CD8-positive, alpha-beta memory T cell (primary cell): ENCODE data around the gene DPEP2NB. TPM values are rescaled to one million over a fixed set of nuclear protein-coding genes. Genes with fewer than 3 reads are reported as not detected.
"Not testable (repeated sequence)": the region's sequence is repeated elsewhere in the genome, so short reads cannot be mapped to it uniquely, and the experiment has no call there.

ENCODE experiments used
- CTCF ChIA-PET: fragments of 350-600 bp; sonication (Branson Sonifier 250); formaldehyde crosslinking; loops from one replicate; lab custom pipeline; 2021; ENCODE audit warnings: antibody characterized with exemption; lab: Charles Lee
- POLR2A ChIA-PET: fragments of 350-600 bp; sonication (Branson Sonifier 250); formaldehyde crosslinking; loops from one replicate; lab custom pipeline; 2021; ENCODE audit warnings: antibody characterized with exemption; lab: Charles Lee
- DNase-seq, 5 donors: peaks; one replicate each; pipeline versions ENCODE4 v3.0.0 to v3.0.0-alpha.2; 2020 to 2022; ENCODE audit warnings: mixed read lengths in 1 of 5
- H3K27ac ChIP-seq: one replicate; pipeline ENCODE4 v1.7.0; 2013; ENCODE audit warnings: low read depth, mild to moderate bottlenecking, low read length, moderate library complexity
- H3K27me3 ChIP-seq: 2 replicates; pipeline ENCODE4 v1.7.0; 2013; ENCODE audit warnings: low read length, mild to moderate bottlenecking; ENCODE audit not compliant: insufficient read depth, poor library complexity, severe bottlenecking
- H3K36me3 ChIP-seq: 2 replicates; pipeline ENCODE4 v1.7.0; 2013; ENCODE audit warnings: mild to moderate bottlenecking, low read length, moderate library complexity; ENCODE audit not compliant: insufficient read depth
- H3K4me1 ChIP-seq: 2 replicates; pipeline ENCODE4 v1.7.0; 2013; ENCODE audit warnings: mild to moderate bottlenecking, low read length, moderate library complexity; ENCODE audit not compliant: insufficient read depth
- H3K4me3 ChIP-seq: 2 replicates; pipeline ENCODE4 v1.7.0; 2013; ENCODE audit warnings: mild to moderate bottlenecking, low read length
- H3K9me3 ChIP-seq: 2 replicates; pipeline ENCODE4 v1.7.0; 2013; ENCODE audit warnings: mild to moderate bottlenecking, low read length
- H3K27ac Mint-ChIP-seq, 8 donors: one replicate each; pipeline ENCODE4 v1.8.0; 2020 to 2021; ENCODE audit warnings: mixed read lengths in 8 of 8, mild to moderate bottlenecking in 6 of 8, inconsistent platforms in 3 of 8, moderate library complexity in 3 of 8
- H3K27me3 Mint-ChIP-seq, 2 donors: one replicate each; pipeline ENCODE4 v1.8.0; 2020 to 2021; ENCODE audit warnings: mixed read lengths in 2 of 2, mild to moderate bottlenecking in 1 of 2, moderate library complexity in 1 of 2
- H3K36me3 Mint-ChIP-seq, 3 donors: one replicate each; pipeline ENCODE4 v1.8.0; 2020 to 2021; ENCODE audit warnings: mixed read lengths in 3 of 3, inconsistent platforms in 1 of 3, mild to moderate bottlenecking in 1 of 3
- H3K4me1 Mint-ChIP-seq, 3 donors: one replicate each; pipeline ENCODE4 v1.8.0; 2020 to 2021; ENCODE audit warnings: mixed read lengths in 3 of 3, inconsistent platforms in 1 of 3, mild to moderate bottlenecking in 1 of 3
- H3K4me3 Mint-ChIP-seq, 7 donors: one replicate each; pipeline ENCODE4 v1.8.0; 2020 to 2021; ENCODE audit warnings: mixed read lengths in 7 of 7, mild to moderate bottlenecking in 6 of 7, moderate library complexity in 4 of 7, inconsistent platforms in 2 of 7
- H3K9me3 Mint-ChIP-seq, 5 donors: one replicate each; pipeline ENCODE4 v1.8.0; 2020 to 2022; ENCODE audit warnings: mixed read lengths in 5 of 5, mild to moderate bottlenecking in 3 of 5, moderate library complexity in 2 of 5, inconsistent platforms in 1 of 5
- polyA plus RNA-seq: library from polyadenylated mRNA; unstranded; fragments of 300-500 nt; fragmentation: Illumina TruSeq; gene quantifications from one replicate; pipeline ENCODE4 v1.2.3, GENCODE V29; 2021
- total RNA-seq, 2 experiments: library from RNA; stranded (reverse); gene quantifications; one replicate each; pipeline ENCODE4 v1.2.3, GENCODE V29; 2021

The DPEP2NB gene
- total and polyA plus RNA-seq, 3 experiments from 2014 or later, result not detected

- Histone ChIP-seq H3K36me3 (no peaks in the 10 kb centered on the region), H3K9me3 (no peaks in the 10 kb centered on the region), H3K27me3 (no peaks in the 10 kb centered on the region), H3K4me3 (no peak overlapping the region), H3K4me1 (no peaks in the 10 kb centered on the region), H3K27ac (no peak overlapping the region)
- Mint-ChIP-seq H3K27me3 (peaks cover 0 to 1% of the 10 kb centered on the region in 2 donors), H3K4me1 (peaks cover 14 to 26% (median 17%) of the 10 kb centered on the region in 3 donors), H3K36me3 (peaks cover 0 to 33% (median 13%) of the 10 kb centered on the region in 3 donors), H3K27ac (peak overlapping the region in 6 of 8 donors; percentile 14 to 89 (median 74)), H3K4me3 (no peak overlapping the region), H3K9me3 (no peaks in the 10 kb centered on the region)
- no peak for DNase-seq
- ChIA-PET POLR2A (interaction anchor here (0.7 kb wide), 1 partner anchor 12 kb away, joined by 9 read pairs; no protein-coding TSS in a partner anchor), CTCF (no interaction called here)
These were observed 16.2 kb upstream of the DPEP2NB start for GRCh38 chr16:68031951-68032350.

- DNase-seq, H3K9me3 Mint-ChIP-seq, POLR2A ChIA-PET, H3K27me3 ChIP-seq, H3K9me3 ChIP-seq, H3K4me1 ChIP-seq, H3K4me3 Mint-ChIP-seq, H3K27me3 Mint-ChIP-seq, H3K27ac ChIP-seq, H3K27ac Mint-ChIP-seq, H3K4me3 ChIP-seq, H3K36me3 ChIP-seq: not testable (repeated sequence)
- H3K36me3 Mint-ChIP-seq, result peaks cover 0 to 43% (median 9%) of the 10 kb centered on the region in 3 donors
- peaks cover 8 to 26% (median 13%) of the 10 kb centered on the region in 3 donors for H3K4me1 Mint-ChIP-seq
- CTCF ChIA-PET, result interaction anchor here (1.1 to 1.7 kb wide), 3 partner anchors 11 to 36 kb away, joined by 3 to 7 read pairs (median 3); no protein-coding TSS in a partner anchor
These were observed 14.4 kb upstream of the DPEP2NB start for GRCh38 chr16:68030108-68030507.

- Histone ChIP-seq H3K4me3 (no peak overlapping the region), H3K27me3 (no peaks in the 10 kb centered on the region), H3K4me1 (peaks cover 6% of the 10 kb centered on the region), H3K36me3 (no peaks in the 10 kb centered on the region), H3K9me3 (no peaks in the 10 kb centered on the region), H3K27ac (no peak overlapping the region)
- H3K9me3 Mint-ChIP-seq, result no peaks in the 10 kb centered on the region
- H3K36me3 Mint-ChIP-seq, result peaks cover 0 to 43% (median 7%) of the 10 kb centered on the region in 3 donors
- no peak overlapping the region for H3K4me3 Mint-ChIP-seq
- H3K4me1 Mint-ChIP-seq, result peaks cover 12 to 33% (median 16%) of the 10 kb centered on the region in 3 donors
- POLR2A ChIA-PET, result no interaction called here
- CTCF ChIA-PET, result interaction anchor here (1.4 to 1.7 kb wide), 2 partner anchors 12 to 34 kb away, joined by 3 to 7 read pairs; no protein-coding TSS in a partner anchor
- H3K27ac Mint-ChIP-seq, result no peak overlapping the region
- H3K27me3 Mint-ChIP-seq, result peaks cover 0 to 1% of the 10 kb centered on the region in 2 donors
- DNase-seq, result no peak
These were observed 13.3 kb upstream of the DPEP2NB start for GRCh38 chr16:68028996-68029395.

GRCh38 chr16:68022728-68023537 lies 7.2 kb upstream of the DPEP2NB start, which contains the start of the genes DDX28 and DUS2:
DDX28 (minus strand) TSS chr16:68023232; CDS start chr16:68023202, 30 bp downstream.
DUS2 (plus strand) TSS chr16:68023284; CDS start chr16:68038024, 14,740 bp downstream.
- no peaks in the 10 kb centered on the region for H3K36me3 ChIP-seq
- peak within 1 kb of the TSS; percentile 97 for H3K4me3 ChIP-seq
- ChIA-PET POLR2A (interaction anchor here (0.6 to 2.3 kb wide), 7 partner anchors 17 to 107 kb away, joined by 3 to 12 read pairs (median 3); partner anchors contain the start of genes DPEP2 and NFATC3), CTCF (interaction anchor here (0.5 to 3.1 kb wide), 14 partner anchors 12 to 206 kb away, joined by 3 to 15 read pairs (median 5); partner anchors contain the start of gene DPEP2)
- Mint-ChIP-seq H3K9me3 (no peaks in the 10 kb centered on the region), H3K4me1 (peaks cover 24 to 43% (median 34%) of the 10 kb centered on the region in 3 donors), H3K36me3 (peaks cover 3 to 45% (median 10%) of the 10 kb centered on the region in 3 donors), H3K4me3 (peak within 1 kb of the TSS; percentile 94 to 100 (median 99)), H3K27me3 (peaks cover 0 to 3% of the 10 kb centered on the region in 2 donors), H3K27ac (peak within 1 kb of the TSS; percentile 85 to 100 (median 97))
- peak within 1 kb of the TSS; percentile 92 for H3K27ac ChIP-seq
- peaks cover 28% of the 10 kb centered on the region for H3K4me1 ChIP-seq
- H3K27me3 ChIP-seq, result no peaks in the 10 kb centered on the region
- peak; percentile 86 to 95 (median 89) for DNase-seq
- H3K9me3 ChIP-seq, result no peaks in the 10 kb centered on the region

GRCh38 chr16:68022278-68022727 lies 6.6 kb upstream of the DPEP2NB start:
- Histone ChIP-seq H3K27ac (peak overlapping the region; percentile 92), H3K36me3 (no peaks in the 10 kb centered on the region), H3K4me3 (peak overlapping the region; percentile 97), H3K27me3 (no peaks in the 10 kb centered on the region), H3K9me3 (no peaks in the 10 kb centered on the region), H3K4me1 (peaks cover 28% of the 10 kb centered on the region)
- ChIA-PET POLR2A (interaction anchor here (0.6 to 2.3 kb wide), 5 partner anchors 17 to 107 kb away, joined by 3 to 12 read pairs (median 3); no protein-coding TSS in a partner anchor), CTCF (interaction anchor here (0.7 to 3.1 kb wide), 9 partner anchors 12 to 206 kb away, joined by 3 to 15 read pairs (median 5); partner anchors contain the start of gene DPEP2)
- Mint-ChIP-seq H3K36me3 (peaks cover 3 to 38% (median 4%) of the 10 kb centered on the region in 3 donors), H3K27me3 (peaks cover 0 to 2% of the 10 kb centered on the region in 2 donors), H3K9me3 (no peaks in the 10 kb centered on the region), H3K27ac (peak overlapping the region; percentile 71 to 100 (median 97)), H3K4me1 (peaks cover 24 to 37% (median 34%) of the 10 kb centered on the region in 3 donors), H3K4me3 (peak overlapping the region; percentile 94 to 100 (median 99))
- no peak for DNase-seq

- Mint-ChIP-seq H3K36me3 (peaks cover 3 to 34% (median 3%) of the 10 kb centered on the region in 3 donors), H3K9me3 (no peaks in the 10 kb centered on the region), H3K4me3 (peak overlapping the region; percentile 94 to 100 (median 99)), H3K27ac (peak overlapping the region in 7 of 8 donors; percentile 26 to 100 (median 97)), H3K4me1 (peaks cover 24 to 37% (median 34%) of the 10 kb centered on the region in 3 donors), H3K27me3 (peaks cover 0 to 2% of the 10 kb centered on the region in 2 donors)
- Histone ChIP-seq H3K36me3 (no peaks in the 10 kb centered on the region), H3K4me1 (peaks cover 28% of the 10 kb centered on the region), H3K9me3 (no peaks in the 10 kb centered on the region), H3K27me3 (no peaks in the 10 kb centered on the region), H3K4me3 (peak overlapping the region; percentile 97), H3K27ac (no peak overlapping the region)
- no peak for DNase-seq
- ChIA-PET POLR2A (interaction anchor here (1.2 to 2.3 kb wide), 2 partner anchors 16 to 23 kb away, joined by 7 to 12 read pairs; no protein-coding TSS in a partner anchor), CTCF (interaction anchor here (0.7 to 3.1 kb wide), 5 partner anchors 15 to 30 kb away, joined by 3 to 15 read pairs (median 12); partner anchors contain the start of gene DPEP2)
These were observed 5.8 kb upstream of the DPEP2NB start for GRCh38 chr16:68021490-68021889.

- no peak for DNase-seq
- Mint-ChIP-seq H3K36me3 (peaks cover 3 to 23% (median 3%) of the 10 kb centered on the region in 3 donors), H3K4me3 (no peak overlapping the region), H3K4me1 (peaks cover 22 to 31% (median 27%) of the 10 kb centered on the region in 3 donors), H3K9me3 (no peaks in the 10 kb centered on the region), H3K27me3 (peaks cover 0 to 2% of the 10 kb centered on the region in 2 donors), H3K27ac (peak overlapping the region in 1 of 8 donors; percentile 39)
- ChIA-PET CTCF (no interaction called here), POLR2A (interaction anchor here (1.4 kb wide), 1 partner anchor 8 kb away, joined by 3 read pairs; no protein-coding TSS in a partner anchor)
- Histone ChIP-seq H3K4me3 (no peak overlapping the region), H3K36me3 (no peaks in the 10 kb centered on the region), H3K4me1 (peaks cover 24% of the 10 kb centered on the region), H3K27ac (no peak overlapping the region), H3K27me3 (no peaks in the 10 kb centered on the region), H3K9me3 (no peaks in the 10 kb centered on the region)
These were observed 3.5 kb upstream of the DPEP2NB start for GRCh38 chr16:68019167-68019680.
